Measurements from ENCODE around the gene RNF150.

The RNF150 gene

GRCh38 chr4:141002323-141002805 lies 130.9 kb downstream of the RNF150 start:
- peak; percentile 42 for DNase-seq (ENCODE audit: low read depth)
- no peak overlapping the region for H3K4me3 ChIP-seq (ENCODE audit: control insufficient read depth, low read depth, low read length)
- TF ChIP-seq CTCF (IDR thresholded peaks at IDR 0.05; ENCODE audit: control insufficient read depth, insufficient read depth, low read depth, low read length, missing control alignments), result no peak

GRCh38 chr4:140996766-140997165 lies 136.5 kb downstream of the RNF150 start:
- peak; percentile 71 for DNase-seq (ENCODE audit: low read depth)

GRCh38 chr4:140995058-140995457 lies 138.2 kb downstream of the RNF150 start:
- TF ChIP-seq CTCF (IDR thresholded peaks at IDR 0.05; ENCODE audit: control insufficient read depth, insufficient read depth, low read depth, low read length, missing control alignments), result no peak
- DNase-seq (ENCODE audit: low read depth), result no peak
- no peak overlapping the region for H3K4me3 ChIP-seq (ENCODE audit: control insufficient read depth, low read depth, low read length)

More at GRCh38 chr4:140996766-140997165, 136.5 kb downstream of the RNF150 start:
- H3K4me3 ChIP-seq (ENCODE audit: control insufficient read depth, low read depth, low read length), result no peak overlapping the region
- peak; percentile 26 for TF ChIP-seq CTCF (IDR thresholded peaks at IDR 0.05; ENCODE audit: control insufficient read depth, insufficient read depth, low read depth, low read length, missing control alignments)

- DNase-seq (ENCODE audit: low read depth), result no peak
- H3K4me3 ChIP-seq (ENCODE audit: control insufficient read depth, low read depth, low read length), result no peak overlapping the region
- no peak for TF ChIP-seq CTCF (IDR thresholded peaks at IDR 0.05; ENCODE audit: control insufficient read depth, insufficient read depth, low read depth, low read length, missing control alignments)
These were observed 139.3 kb downstream of the RNF150 start for GRCh38 chr4:140994015-140994414.

GRCh38 chr4:140993370-140993769 lies 139.9 kb downstream of the RNF150 start:
- TF ChIP-seq CTCF (IDR thresholded peaks at IDR 0.05; ENCODE audit: control insufficient read depth, insufficient read depth, low read depth, low read length, missing control alignments), result no peak
- no peak for DNase-seq (ENCODE audit: low read depth)

GRCh38 chr4:140989944-140990343 lies 143.3 kb downstream of the RNF150 start:
- TF ChIP-seq CTCF (IDR thresholded peaks at IDR 0.05; ENCODE audit: control insufficient read depth, insufficient read depth, low read depth, low read length, missing control alignments), result no peak
- no peak for DNase-seq (ENCODE audit: low read depth)
- no peak overlapping the region for H3K4me3 ChIP-seq (ENCODE audit: control insufficient read depth, low read depth, low read length)

More at GRCh38 chr4:140993370-140993769, 139.9 kb downstream of the RNF150 start:
- no peak overlapping the region for H3K4me3 ChIP-seq (ENCODE audit: control insufficient read depth, low read depth, low read length)

GRCh38 chr4:140986045-140986444 lies 147.2 kb downstream of the RNF150 start:
- TF ChIP-seq CTCF (IDR thresholded peaks at IDR 0.05; ENCODE audit: control insufficient read depth, insufficient read depth, low read depth, low read length, missing control alignments), result no peak
- H3K4me3 ChIP-seq (ENCODE audit: control insufficient read depth, low read depth, low read length), result no peak overlapping the region
- no peak for DNase-seq (ENCODE audit: low read depth)

Measured in AG09309 (cell line).